KMS-11 (cell line): ENCODE measurements around the gene PTPN23.

Experiments
- H2AFZ ChIP-seq: fragments of 200-600 bp; sonication (generic); 2 replicates; pipeline ENCODE4 v1.6.1; 2016; ENCODE audit warnings: antibody characterized with exemption, mixed run types, low read depth
- H3K27ac ChIP-seq: fragments of 200-600 bp; sonication (generic); 2 replicates; pipeline ENCODE4 v1.6.1; 2016; ENCODE audit warnings: mild to moderate bottlenecking, mixed run types
- H3K27me3 ChIP-seq: fragments of 200-600 bp; sonication (generic); 2 replicates; pipeline ENCODE4 v1.6.1; 2017; ENCODE audit warnings: mild to moderate bottlenecking, low read depth, mixed run types, moderate library complexity; ENCODE audit not compliant: insufficient read depth
- H3K36me3 ChIP-seq: fragments of 200-600 bp; sonication (generic); 2 replicates; pipeline ENCODE4 v1.6.1; 2017; ENCODE audit warnings: mild to moderate bottlenecking, mixed run types; ENCODE audit not compliant: insufficient read depth
- H3K4me1 ChIP-seq: fragments of 200-600 bp; sonication (generic); 2 replicates; pipeline ENCODE4 v1.6.1; 2016; ENCODE audit warnings: mild to moderate bottlenecking, low read depth, mixed run types; ENCODE audit not compliant: poor library complexity, severe bottlenecking
- H3K4me2 ChIP-seq: fragments of 200-600 bp; sonication (generic); 2 replicates; pipeline ENCODE4 v1.7.0; 2016; ENCODE audit warnings: mild to moderate bottlenecking, mixed run types
- H3K4me3 ChIP-seq: fragments of 200-600 bp; sonication (generic); IDR thresholded peaks from 2 replicates; pipeline ENCODE4 v1.6.1; 2017; ENCODE audit warnings: low read depth, low read length, mixed read lengths; ENCODE audit not compliant: insufficient read depth
- H3K79me2 ChIP-seq: fragments of 200-600 bp; sonication (generic); 2 replicates; pipeline ENCODE4 v1.6.1; 2016; ENCODE audit warnings: low read depth, mixed run types; ENCODE audit not compliant: insufficient read depth
- H3K9ac ChIP-seq: fragments of 200-600 bp; sonication (generic); 2 replicates; pipeline ENCODE4 v1.6.1; 2016; ENCODE audit warnings: mild to moderate bottlenecking, mixed run types
- H4K20me1 ChIP-seq: fragments of 200-600 bp; sonication (generic); 2 replicates; pipeline ENCODE4 v1.6.1; 2016; ENCODE audit warnings: mild to moderate bottlenecking, mixed run types; ENCODE audit not compliant: insufficient read depth
- TF ChIP-seq, protein P1 (sequence below): fragments of 200-600 bp; sonication (generic); conservative IDR thresholded peaks from 2 replicates; pipeline ENCODE4 v1.6.1; 2017; ENCODE audit warnings: low read depth, mild to moderate bottlenecking, antibody characterized with exemption, low read length, moderate library complexity, mixed read lengths

Gene PTPN23

GRCh38 chr3:47404955-47405790, 24.4 kb downstream of the PTPN23 start:
- H3K4me3 ChIP-seq = no peak overlapping the region

DNA sequence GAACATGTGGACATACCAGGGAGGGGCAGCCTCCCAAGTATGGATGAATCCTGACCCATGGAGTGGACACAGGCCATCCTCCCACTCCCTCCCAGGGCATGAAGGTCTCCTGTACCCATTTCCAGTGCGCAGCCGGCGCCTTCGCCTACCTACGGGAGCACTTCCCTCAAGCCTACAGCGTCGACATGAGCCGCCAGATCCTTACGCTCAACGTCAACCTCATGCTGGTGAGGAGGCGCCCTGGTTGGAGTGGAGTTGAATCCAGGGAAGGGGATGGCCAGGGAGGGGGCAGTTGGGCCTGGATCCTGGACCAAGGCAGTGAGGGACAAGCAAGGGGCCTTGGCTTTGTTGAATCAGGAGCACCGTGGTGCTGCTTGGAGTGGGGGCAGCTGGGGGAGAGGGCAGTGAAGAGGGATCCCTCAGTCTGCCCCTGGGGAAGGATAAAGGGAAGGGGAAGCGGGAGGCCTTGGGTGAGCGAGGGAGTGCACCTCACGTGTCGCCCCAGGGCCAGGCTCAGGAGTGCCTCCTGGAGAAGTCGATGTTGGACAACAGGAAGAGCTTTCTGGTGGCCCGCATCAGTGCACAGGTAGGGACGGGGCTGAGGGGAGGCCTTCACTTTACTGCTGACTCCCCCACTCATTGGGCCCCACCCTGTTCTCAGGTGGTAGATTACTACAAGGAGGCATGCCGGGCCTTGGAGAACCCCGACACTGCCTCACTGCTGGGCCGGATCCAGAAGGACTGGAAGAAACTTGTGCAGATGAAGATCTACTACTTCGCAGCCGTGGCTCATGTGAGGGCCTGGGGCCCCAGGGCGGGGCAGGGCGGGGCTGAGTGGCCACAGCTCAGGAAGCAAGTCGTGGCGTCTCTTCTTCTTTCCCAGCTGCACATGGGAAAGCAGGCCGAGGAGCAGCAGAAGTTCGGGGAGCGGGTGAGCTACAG, 25.3 kb downstream of the PTPN23 start:
- Histone ChIP-seq H2AFZ (no peak overlapping the region), H3K4me1 (no peaks in the 10 kb centered on the region), H3K4me2 (no peak overlapping the region), H3K36me3 (no peaks in the 10 kb centered on the region), H3K79me2 (no peaks in the 10 kb centered on the region), H3K27ac (no peak overlapping the region), H3K4me3 (no peak overlapping the region), H4K20me1 (no peaks in the 10 kb centered on the region), H3K9ac (no peak overlapping the region), H3K27me3 (no peaks in the 10 kb centered on the region)
- TF ChIP-seq, protein P1, sequence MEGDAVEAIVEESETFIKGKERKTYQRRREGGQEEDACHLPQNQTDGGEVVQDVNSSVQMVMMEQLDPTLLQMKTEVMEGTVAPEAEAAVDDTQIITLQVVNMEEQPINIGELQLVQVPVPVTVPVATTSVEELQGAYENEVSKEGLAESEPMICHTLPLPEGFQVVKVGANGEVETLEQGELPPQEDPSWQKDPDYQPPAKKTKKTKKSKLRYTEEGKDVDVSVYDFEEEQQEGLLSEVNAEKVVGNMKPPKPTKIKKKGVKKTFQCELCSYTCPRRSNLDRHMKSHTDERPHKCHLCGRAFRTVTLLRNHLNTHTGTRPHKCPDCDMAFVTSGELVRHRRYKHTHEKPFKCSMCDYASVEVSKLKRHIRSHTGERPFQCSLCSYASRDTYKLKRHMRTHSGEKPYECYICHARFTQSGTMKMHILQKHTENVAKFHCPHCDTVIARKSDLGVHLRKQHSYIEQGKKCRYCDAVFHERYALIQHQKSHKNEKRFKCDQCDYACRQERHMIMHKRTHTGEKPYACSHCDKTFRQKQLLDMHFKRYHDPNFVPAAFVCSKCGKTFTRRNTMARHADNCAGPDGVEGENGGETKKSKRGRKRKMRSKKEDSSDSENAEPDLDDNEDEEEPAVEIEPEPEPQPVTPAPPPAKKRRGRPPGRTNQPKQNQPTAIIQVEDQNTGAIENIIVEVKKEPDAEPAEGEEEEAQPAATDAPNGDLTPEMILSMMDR = no peak

More at GRCh38 chr3:47404955-47405790, 24.4 kb downstream of the PTPN23 start:
- H3K27ac ChIP-seq = no peak overlapping the region
- H4K20me1 ChIP-seq = no peaks in the 10 kb centered on the region
- H2AFZ ChIP-seq = no peak overlapping the region
- TF ChIP-seq, protein P1 = no peak
- H3K36me3 ChIP-seq = no peaks in the 10 kb centered on the region
- H3K9ac ChIP-seq = no peak overlapping the region
- H3K4me2 ChIP-seq = no peak overlapping the region
- no peaks in the 10 kb centered on the region for H3K79me2 ChIP-seq
- no peaks in the 10 kb centered on the region for H3K27me3 ChIP-seq
- no peaks in the 10 kb centered on the region for H3K4me1 ChIP-seq

GRCh38 chr3:47406762-47407149, 25.9 kb downstream of the PTPN23 start:
- TF ChIP-seq, protein P1 = no peak
- no peak overlapping the region for H3K4me3 ChIP-seq
- no peaks in the 10 kb centered on the region for H3K27me3 ChIP-seq
- no peak overlapping the region for H3K9ac ChIP-seq
- no peaks in the 10 kb centered on the region for H3K36me3 ChIP-seq
- no peaks in the 10 kb centered on the region for H3K79me2 ChIP-seq
- no peak overlapping the region for H3K27ac ChIP-seq
- H2AFZ ChIP-seq = no peak overlapping the region
- H3K4me1 ChIP-seq = no peaks in the 10 kb centered on the region
- H4K20me1 ChIP-seq = no peaks in the 10 kb centered on the region
- H3K4me2 ChIP-seq = no peak overlapping the region

DNA sequence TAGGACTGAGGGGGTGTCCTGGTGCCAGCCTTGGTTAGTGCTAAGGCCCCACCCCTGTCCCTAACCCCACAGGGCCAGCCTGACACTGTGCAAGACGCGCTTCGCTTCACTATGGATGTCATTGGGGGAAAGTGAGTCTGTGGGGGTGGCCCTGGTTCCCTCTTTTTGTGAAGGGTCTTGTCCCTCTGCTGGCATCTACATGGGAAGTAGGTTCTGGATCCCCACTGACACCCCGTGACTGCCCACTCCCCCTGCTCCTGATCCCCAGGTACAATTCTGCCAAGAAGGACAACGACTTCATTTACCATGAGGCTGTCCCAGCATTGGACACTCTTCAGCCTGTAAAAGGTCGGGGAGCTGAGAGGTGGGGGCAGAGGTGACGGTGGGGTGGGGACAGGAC, 26.4 kb downstream of the PTPN23 start:
- no peaks in the 10 kb centered on the region for H3K36me3 ChIP-seq
- H4K20me1 ChIP-seq = no peaks in the 10 kb centered on the region
- H3K4me2 ChIP-seq = no peak overlapping the region
- TF ChIP-seq, protein P1 = no peak
- no peak overlapping the region for H3K4me3 ChIP-seq
- no peak overlapping the region for H3K9ac ChIP-seq
- H3K27me3 ChIP-seq = no peaks in the 10 kb centered on the region
- no peak overlapping the region for H3K27ac ChIP-seq
- H3K79me2 ChIP-seq = no peaks in the 10 kb centered on the region
- no peak overlapping the region for H2AFZ ChIP-seq
- H3K4me1 ChIP-seq = no peaks in the 10 kb centered on the region
